HFF-Myc (cell line): ENCODE results near the gene ABCB1.

Experiments used
- DNase-seq: peaks from one replicate; pipeline ENCODE4 v3.0.0-alpha.2; 2011; ENCODE audit warnings: low read depth; ENCODE audit errors: extremely low read depth
- H3K4me3 ChIP-seq: replicated peaks from 2 replicates; pipeline ENCODE4 v1.5.1; 2011; ENCODE audit warnings: low read depth, mild to moderate bottlenecking, control low read depth, low read length
- CTCF ChIP-seq: IDR thresholded peaks from 2 replicates; pipeline ENCODE4 v1.5.1; 2012; ENCODE audit warnings: mild to moderate bottlenecking, low read depth, low read length, control low read depth; ENCODE audit errors: missing control alignments

The ABCB1 gene

GRCh38 chr7:87499494-87499893 lies 101.2 kb downstream of the ABCB1 start:
- no peak for TF ChIP-seq CTCF
- no peak for DNase-seq
- no peak overlapping the region for H3K4me3 ChIP-seq

GRCh38 chr7:87498893-87499292 lies 101.8 kb downstream of the ABCB1 start:
- TF ChIP-seq CTCF = no peak
- no peak overlapping the region for H3K4me3 ChIP-seq
- no peak for DNase-seq

GRCh38 chr7:87497482-87497881 lies 103.2 kb downstream of the ABCB1 start:
- no peak for TF ChIP-seq CTCF
- no peak for DNase-seq
- no peak overlapping the region for H3K4me3 ChIP-seq

GRCh38 chr7:87495366-87495765 lies 105.3 kb downstream of the ABCB1 start:
- no peak for TF ChIP-seq CTCF
- DNase-seq = no peak
- no peak overlapping the region for H3K4me3 ChIP-seq

- TF ChIP-seq CTCF = no peak
- no peak for DNase-seq
- H3K4me3 ChIP-seq = no peak overlapping the region
Measured at GRCh38 chr7:87494454-87494853, 106.2 kb downstream of the ABCB1 start.

- no peak for TF ChIP-seq CTCF
- no peak for DNase-seq
- no peak overlapping the region for H3K4me3 ChIP-seq
Measured at GRCh38 chr7:87483131-87483530, 117.6 kb downstream of the ABCB1 start.

- H3K4me3 ChIP-seq = no peak overlapping the region
- no peak for DNase-seq
- no peak for TF ChIP-seq CTCF
Measured at GRCh38 chr7:87482115-87482514, 118.6 kb downstream of the ABCB1 start.
